K562 (cell line): ENCODE measurements around the gene CCDC7. TPM values are rescaled to one million over a fixed set of nuclear protein-coding genes. Genes with fewer than 3 reads are reported as not detected.

Experiments used
- BRCA1 ChIP-seq, 2 experiments: fragments of 450-650 bp in 1 of 2; sonication (generic) in 1 of 2; formaldehyde crosslinking in 1 of 2; IDR thresholded peaks; 2 replicates each; pipeline versions ENCODE4 v1.5.0 to v1.6.1; 2017 to 2020; ENCODE audit warnings: mild to moderate bottlenecking in 1 of 2, missing genetic modification reagents in 1 of 2
- CBFB ChIP-seq: sonication (generic); formaldehyde crosslinking; IDR thresholded peaks from 2 replicates; pipeline ENCODE4 v1.4.0; 2020; ENCODE audit warnings: mild to moderate bottlenecking, missing genetic modification reagents
- HDAC2 ChIP-seq: fragments of 450-650 bp; IDR thresholded peaks from 2 replicates; pipeline ENCODE4 v1.6.1; 2016; ENCODE audit warnings: mild to moderate bottlenecking
- MAZ ChIP-seq, 2 experiments: fragments of 450-650 bp in 1 of 2; sonication (generic) in 1 of 2; formaldehyde crosslinking; IDR thresholded peaks in 1 of 2; conservative IDR thresholded peaks in 1 of 2; 2 replicates each; pipeline versions ENCODE4 v1.4.0 to v1.5.0; 2020; ENCODE audit warnings: mild to moderate bottlenecking in 1 of 2, missing genetic modification reagents in 1 of 2
- MEIS2 ChIP-seq: fragments of 450-650 bp; IDR thresholded peaks from 2 replicates; pipeline ENCODE4 v1.6.1; 2014; ENCODE audit warnings: mild to moderate bottlenecking; ENCODE audit not compliant: partially characterized antibody
- MYBL2 ChIP-seq, 2 experiments: fragments of 450-650 bp in 1 of 2; sonication (generic) in 1 of 2; formaldehyde crosslinking in 1 of 2; IDR thresholded peaks; 2 replicates each; pipeline versions ENCODE4 v1.6.1 to v1.8.1; 2017 to 2022; ENCODE audit warnings: borderline replicate concordance in 1 of 2, inconsistent platforms in 1 of 2, low read depth in 1 of 2, mild to moderate bottlenecking in 1 of 2, missing genetic modification reagents in 1 of 2, moderate library complexity in 1 of 2
- SREBF1 ChIP-seq: fragments of 150-350 bp; IDR thresholded peaks from 2 replicates; pipeline ENCODE4 v1.6.1; 2014; ENCODE audit warnings: antibody characterized with exemption, low read depth, low read length, borderline replicate concordance
- TCF3 ChIP-seq: sonication (generic); formaldehyde crosslinking; IDR thresholded peaks from 2 replicates; pipeline ENCODE4 v1.4.0; 2020; ENCODE audit warnings: mild to moderate bottlenecking, missing genetic modification reagents
- ZBTB49 ChIP-seq: sonication (generic); formaldehyde crosslinking; IDR thresholded peaks from 2 replicates; pipeline ENCODE4 v1.8.0; 2022; ENCODE audit warnings: missing genetic modification reagents, mild to moderate bottlenecking, borderline replicate concordance
- polyA plus RNA-seq, 8 experiments: library from polyadenylated mRNA; depleted of rRNA in 4 of 8; stranded (reverse) in 5 of 8; unstranded in 3 of 8; fragments of >200 nt; fragmentation: Nextera tagmentation in 2 of 8; fragmentation: Illumina TruSeq in 1 of 8; extraction: Ambion mirVana in 2 of 8; extraction: Trizol in 1 of 8; gene quantifications; 2 replicates each; pipeline versions ENCODE4 v1.2.1 to v1.2.3, GENCODE V29; 2011 to 2014; ENCODE audit warnings: inconsistent platforms in 1 of 8, missing spikeins in 1 of 8
- total RNA-seq, 7 experiments: library from RNA; depleted of rRNA in 6 of 7; stranded (reverse); fragments of >200 nt in 6 of 7; fragmentation: Illumina TruSeq in 2 of 7; extraction: Trizol in 2 of 7; gene quantifications; 2 replicates each; pipeline versions ENCODE4 v1.2.1 to v1.2.3, GENCODE V29; 2011 to 2021; ENCODE audit warnings: low replicate concordance in 1 of 7
- TF ChIP-seq, protein P1 (sequence below), 2 experiments: fragments of 450-650 bp in 1 of 2; sonication (generic) in 1 of 2; formaldehyde crosslinking in 1 of 2; IDR thresholded peaks; 2 replicates each; pipeline versions ENCODE4 v1.7.1 to v1.9.0; 2016 to 2022; ENCODE audit warnings: inconsistent platforms in 1 of 2, mild to moderate bottlenecking in 1 of 2, missing genetic modification reagents in 1 of 2
- TF ChIP-seq, protein P2 (sequence below): fragments of 250-450 bp; sonication (Bioruptor Pico); IDR thresholded peaks from 2 replicates; pipeline ENCODE4 v1.5.0; 2021
- TF ChIP-seq, protein P3 (sequence below): fragments of 250-450 bp; sonication (Bioruptor Pico); IDR thresholded peaks from 2 replicates; pipeline ENCODE4 v1.8.0; 2021; ENCODE audit warnings: mild to moderate bottlenecking, moderate library complexity

Gene CCDC7
- total and polyA plus RNA-seq, 9 of the 15 experiments (the other 6 are each of a cell fraction or from before 2014, with no cell fraction given), result 1.5 to 6.6 (median 2.7) TPM

DNA sequence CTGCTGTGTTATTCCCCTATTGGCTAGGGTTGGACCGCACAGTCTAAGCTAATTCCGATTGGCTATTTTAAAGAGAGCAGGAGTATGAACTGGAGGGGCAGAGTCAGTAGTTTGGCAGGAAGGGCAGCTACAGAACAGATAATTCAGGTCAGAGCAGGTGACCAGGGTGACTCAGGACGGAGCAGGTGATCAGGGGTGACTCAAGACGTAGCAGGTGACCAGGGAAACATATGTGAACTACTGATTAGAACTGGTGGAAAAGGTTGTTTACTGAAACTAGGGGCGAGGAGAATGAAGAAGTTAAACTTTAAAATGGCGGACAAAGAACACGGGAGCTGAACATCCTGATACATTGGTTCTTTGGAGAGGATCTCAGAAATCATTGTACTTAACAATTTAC lies 102.3 kb downstream of the CCDC7 start (continued):
- TF ChIP-seq, protein P1, sequence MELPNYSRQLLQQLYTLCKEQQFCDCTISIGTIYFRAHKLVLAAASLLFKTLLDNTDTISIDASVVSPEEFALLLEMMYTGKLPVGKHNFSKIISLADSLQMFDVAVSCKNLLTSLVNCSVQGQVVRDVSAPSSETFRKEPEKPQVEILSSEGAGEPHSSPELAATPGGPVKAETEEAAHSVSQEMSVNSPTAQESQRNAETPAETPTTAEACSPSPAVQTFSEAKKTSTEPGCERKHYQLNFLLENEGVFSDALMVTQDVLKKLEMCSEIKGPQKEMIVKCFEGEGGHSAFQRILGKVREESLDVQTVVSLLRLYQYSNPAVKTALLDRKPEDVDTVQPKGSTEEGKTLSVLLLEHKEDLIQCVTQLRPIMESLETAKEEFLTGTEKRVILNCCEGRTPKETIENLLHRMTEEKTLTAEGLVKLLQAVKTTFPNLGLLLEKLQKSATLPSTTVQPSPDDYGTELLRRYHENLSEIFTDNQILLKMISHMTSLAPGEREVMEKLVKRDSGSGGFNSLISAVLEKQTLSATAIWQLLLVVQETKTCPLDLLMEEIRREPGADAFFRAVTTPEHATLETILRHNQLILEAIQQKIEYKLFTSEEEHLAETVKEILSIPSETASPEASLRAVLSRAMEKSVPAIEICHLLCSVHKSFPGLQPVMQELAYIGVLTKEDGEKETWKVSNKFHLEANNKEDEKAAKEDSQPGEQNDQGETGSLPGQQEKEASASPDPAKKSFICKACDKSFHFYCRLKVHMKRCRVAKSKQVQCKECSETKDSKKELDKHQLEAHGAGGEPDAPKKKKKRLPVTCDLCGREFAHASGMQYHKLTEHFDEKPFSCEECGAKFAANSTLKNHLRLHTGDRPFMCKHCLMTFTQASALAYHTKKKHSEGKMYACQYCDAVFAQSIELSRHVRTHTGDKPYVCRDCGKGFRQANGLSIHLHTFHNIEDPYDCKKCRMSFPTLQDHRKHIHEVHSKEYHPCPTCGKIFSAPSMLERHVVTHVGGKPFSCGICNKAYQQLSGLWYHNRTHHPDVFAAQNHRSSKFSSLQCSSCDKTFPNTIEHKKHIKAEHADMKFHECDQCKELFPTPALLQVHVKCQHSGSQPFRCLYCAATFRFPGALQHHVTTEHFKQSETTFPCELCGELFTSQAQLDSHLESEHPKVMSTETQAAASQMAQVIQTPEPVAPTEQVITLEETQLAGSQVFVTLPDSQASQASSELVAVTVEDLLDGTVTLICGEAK (IDR thresholded peaks at IDR 0.05), result no peak
- TF ChIP-seq, protein P1 (CRISPR knock-in tag; IDR thresholded peaks at IDR 0.05), result no peak
- TF ChIP-seq HDAC2, result no peak
- no peak for TF ChIP-seq MAZ (CRISPR knock-in tag; conservative IDR thresholded peaks at IDR 0.05 in 1 of 2, IDR thresholded peaks at IDR 0.05 in 1 of 2)
- TF ChIP-seq, protein P2, sequence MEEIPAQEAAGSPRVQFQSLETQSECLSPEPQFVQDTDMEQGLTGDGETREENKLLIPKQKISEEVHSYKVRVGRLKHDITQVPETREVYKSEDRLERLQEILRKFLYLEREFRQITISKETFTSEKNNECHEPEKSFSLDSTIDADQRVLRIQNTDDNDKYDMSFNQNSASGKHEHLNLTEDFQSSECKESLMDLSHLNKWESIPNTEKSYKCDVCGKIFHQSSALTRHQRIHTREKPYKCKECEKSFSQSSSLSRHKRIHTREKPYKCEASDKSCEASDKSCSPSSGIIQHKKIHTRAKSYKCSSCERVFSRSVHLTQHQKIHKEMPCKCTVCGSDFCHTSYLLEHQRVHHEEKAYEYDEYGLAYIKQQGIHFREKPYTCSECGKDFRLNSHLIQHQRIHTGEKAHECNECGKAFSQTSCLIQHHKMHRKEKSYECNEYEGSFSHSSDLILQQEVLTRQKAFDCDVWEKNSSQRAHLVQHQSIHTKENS, result no peak
- TF ChIP-seq TCF3 (CRISPR knock-in tag), result peak; percentile 56
- no peak for TF ChIP-seq BRCA1 (IDR thresholded peaks at IDR 0.05)
- no peak for TF ChIP-seq BRCA1 (CRISPR knock-in tag; IDR thresholded peaks at IDR 0.05)
- no peak for TF ChIP-seq ZBTB49 (CRISPR knock-in tag)
- peak; percentile 72 for TF ChIP-seq MYBL2 (IDR thresholded peaks at IDR 0.05; ENCODE audit: low read depth)
- no peak for TF ChIP-seq MYBL2 (CRISPR knock-in tag; IDR thresholded peaks at IDR 0.05; ENCODE audit: borderline replicate concordance)
- TF ChIP-seq, protein P3, sequence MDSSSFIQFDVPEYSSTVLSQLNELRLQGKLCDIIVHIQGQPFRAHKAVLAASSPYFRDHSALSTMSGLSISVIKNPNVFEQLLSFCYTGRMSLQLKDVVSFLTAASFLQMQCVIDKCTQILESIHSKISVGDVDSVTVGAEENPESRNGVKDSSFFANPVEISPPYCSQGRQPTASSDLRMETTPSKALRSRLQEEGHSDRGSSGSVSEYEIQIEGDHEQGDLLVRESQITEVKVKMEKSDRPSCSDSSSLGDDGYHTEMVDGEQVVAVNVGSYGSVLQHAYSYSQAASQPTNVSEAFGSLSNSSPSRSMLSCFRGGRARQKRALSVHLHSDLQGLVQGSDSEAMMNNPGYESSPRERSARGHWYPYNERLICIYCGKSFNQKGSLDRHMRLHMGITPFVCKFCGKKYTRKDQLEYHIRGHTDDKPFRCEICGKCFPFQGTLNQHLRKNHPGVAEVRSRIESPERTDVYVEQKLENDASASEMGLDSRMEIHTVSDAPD (CRISPR knock-in tag), result no peak
- no peak for TF ChIP-seq SREBF1
- no peak for TF ChIP-seq CBFB
- TF ChIP-seq MEIS2, result no peak
